MM.1S (cell line): ENCODE data around the gene PDS5B.

ENCODE experiments used
- DNase-seq: peaks from one replicate; pipeline ENCODE4 v3.0.0-alpha.2; 2015
- H2AFZ ChIP-seq: fragments of 300-600 bp; sonication (generic); 2 replicates; pipeline ENCODE4 v1.6.0; 2016; ENCODE audit warnings: antibody characterized with exemption, low read length
- H3F3A ChIP-seq: fragments of 300-600 bp; sonication (generic); 2 replicates; pipeline ENCODE4 v1.6.1; 2016; ENCODE audit warnings: mild to moderate bottlenecking, antibody characterized with exemption, low read length, moderate library complexity, mixed read lengths; ENCODE audit not compliant: insufficient read depth
- H3K27ac ChIP-seq: fragments of 300-600 bp; sonication (generic); 2 replicates; pipeline ENCODE4 v1.5.1; 2016; ENCODE audit warnings: mild to moderate bottlenecking, low read length
- H3K27me3 ChIP-seq: fragments of 300-600 bp; sonication (generic); replicated peaks from 2 replicates; pipeline ENCODE4 v1.6.0; 2016; ENCODE audit warnings: low read length; ENCODE audit not compliant: insufficient read depth
- H3K36me3 ChIP-seq: fragments of 300-600 bp; sonication (generic); replicated peaks from 2 replicates; pipeline ENCODE4 v1.6.1; 2016; ENCODE audit warnings: mild to moderate bottlenecking, low read length, mixed read lengths; ENCODE audit not compliant: insufficient read depth
- H3K4me1 ChIP-seq: fragments of 300-600 bp; sonication (generic); 2 replicates; pipeline ENCODE4 v1.6.1; 2016; ENCODE audit warnings: low read length, mixed read lengths
- H3K4me2 ChIP-seq: fragments of 300-600 bp; sonication (generic); 2 replicates; pipeline ENCODE4 v1.6.0; 2016; ENCODE audit warnings: low read depth, low read length
- H3K4me3 ChIP-seq: fragments of 300-600 bp; sonication (generic); 2 replicates; pipeline ENCODE4 v1.5.1; 2016; ENCODE audit warnings: low read length, mixed read lengths
- H3K79me2 ChIP-seq: fragments of 300-600 bp; sonication (generic); 2 replicates; pipeline ENCODE4 v1.6.1; 2016; ENCODE audit warnings: mixed run types, low read length, mixed read lengths
- H3K9ac ChIP-seq: fragments of 300-600 bp; sonication (generic); 2 replicates; pipeline ENCODE4 v1.6.1; 2016; ENCODE audit warnings: low read length, mixed read lengths
- H3K9me2 ChIP-seq: fragments of 300-600 bp; sonication (generic); replicated peaks from 2 replicates; pipeline ENCODE4 v1.6.1; 2016; ENCODE audit warnings: mild to moderate bottlenecking, low read length, mixed read lengths; ENCODE audit not compliant: insufficient read depth
- H3K9me3 ChIP-seq: fragments of 300-600 bp; sonication (generic); replicated peaks from 2 replicates; pipeline ENCODE4 v1.6.1; 2016; ENCODE audit warnings: mild to moderate bottlenecking, low read length, mixed read lengths; ENCODE audit not compliant: insufficient read depth
- H4K20me1 ChIP-seq: fragments of 300-600 bp; sonication (generic); 2 replicates; pipeline ENCODE4 v1.6.1; 2016; ENCODE audit warnings: mild to moderate bottlenecking, low read length, moderate library complexity, mixed read lengths; ENCODE audit not compliant: insufficient read depth
- CTCF ChIP-seq: fragments of 300-600 bp; sonication (generic); IDR thresholded peaks from 2 replicates; pipeline ENCODE4 v1.5.1; 2016; ENCODE audit warnings: antibody characterized with exemption, low read length, mixed read lengths
- EZH2 ChIP-seq: fragments of 300-600 bp; sonication (generic); optimal IDR thresholded peaks from 2 replicates; pipeline ENCODE3; 2017; ENCODE audit warnings: low read depth, mild to moderate bottlenecking, antibody characterized with exemption, low read length, mixed read lengths
- EZH2phosphoT487 ChIP-seq: fragments of 300-600 bp; sonication (generic); IDR thresholded peaks from 2 replicates; pipeline ENCODE4 v1.6.1; 2018; ENCODE audit warnings: antibody characterized with exemption, low read length

PDS5B gene

GRCh38 chr13:32811297-32811800 is 225.1 kb downstream of the PDS5B start:
- H3K4me1 ChIP-seq: no peaks in the 10 kb centered on the region
- H3K9me3 ChIP-seq: no peaks in the 10 kb centered on the region
- H3K79me2 ChIP-seq: no peaks in the 10 kb centered on the region
- 0 out of 2 replicates have a peak overlapping the region, but pooled peaks have one; percentile 15 for H2AFZ ChIP-seq
- no peaks in the 10 kb centered on the region for H3K27me3 ChIP-seq
- TF ChIP-seq EZH2phosphoT487 (no peak), EZH2 (no peak), CTCF (no peak)
- no peak overlapping the region for H3K9ac ChIP-seq
- no peaks in the 10 kb centered on the region for H3K36me3 ChIP-seq
- no peaks in the 10 kb centered on the region for H4K20me1 ChIP-seq
- peak overlapping the region; percentile 37; the same call in 1 of the 2 replicates for H3K27ac ChIP-seq
- H3K9me2 ChIP-seq: no peaks in the 10 kb centered on the region
- DNase-seq: peak; percentile 22
- peak overlapping the region; percentile 41 for H3K4me2 ChIP-seq
- H3K4me3 ChIP-seq: no peak overlapping the region
- H3F3A ChIP-seq: no peaks in the 10 kb centered on the region

GRCh38 chr13:32821149-32821688 is 235.0 kb downstream of the PDS5B start:
- Histone ChIP-seq H4K20me1 (no peaks in the 10 kb centered on the region), H2AFZ (no peak overlapping the region), H3K4me1 (no peaks in the 10 kb centered on the region), H3K36me3 (no peaks in the 10 kb centered on the region), H3K27ac (no peak overlapping the region), H3K9ac (no peak overlapping the region), H3K4me2 (no peak overlapping the region), H3K9me2 (no peaks in the 10 kb centered on the region), H3K27me3 (no peaks in the 10 kb centered on the region), H3K4me3 (no peak overlapping the region), H3K9me3 (no peaks in the 10 kb centered on the region), H3K79me2 (no peaks in the 10 kb centered on the region), H3F3A (no peaks in the 10 kb centered on the region)
- TF ChIP-seq EZH2 (no peak), CTCF (no peak), EZH2phosphoT487 (no peak)
- no peak for DNase-seq

- Histone ChIP-seq H3K9me2 (no peaks in the 10 kb centered on the region), H3K9ac (no peak overlapping the region), H3K27me3 (no peaks in the 10 kb centered on the region), H2AFZ (no peak overlapping the region), H3K4me1 (no peaks in the 10 kb centered on the region), H3K4me3 (no peak overlapping the region), H3K36me3 (no peaks in the 10 kb centered on the region), H3K9me3 (no peaks in the 10 kb centered on the region), H3K27ac (no peak overlapping the region), H3K79me2 (no peaks in the 10 kb centered on the region), H4K20me1 (no peaks in the 10 kb centered on the region), H3F3A (no peaks in the 10 kb centered on the region), H3K4me2 (no peak overlapping the region)
- DNase-seq: no peak
- TF ChIP-seq EZH2 (no peak), EZH2phosphoT487 (no peak), CTCF (no peak)
These were observed 236.5 kb downstream of the PDS5B start for GRCh38 chr13:32822771-32823170.
